ENCODE measurements around the gene SDHD. TPM values are rescaled to one million over a fixed set of nuclear protein-coding genes. Genes with fewer than 3 reads are reported as not detected.
A peak's percentile ranks its signal among the peaks of the same experiment; 100 is the strongest.

Gene SDHD
- total and polyA plus RNA-seq, 9 of the 15 experiments (the other 6 are each of a cell fraction or from before 2014, with no cell fraction given) = 150 to 1,225 (median 215) TPM

GRCh38 chr11:112097734-112098528 is 11.3 kb downstream of the SDHD start (continued):
- TF ChIP-seq ZNF407 (IDR thresholded peaks at IDR 0.05; ENCODE audit: low read depth) (no peak), GABPB2 (CRISPR knock-in tag; conservative IDR thresholded peaks at IDR 0.05) (no peak), C11orf30 (IDR thresholded peaks at IDR 0.05; ENCODE audit: low read depth) (no peak), ZNF174 (CRISPR knock-in tag; IDR thresholded peaks at IDR 0.05) (no peak), CHD2 (IDR thresholded peaks at IDR 0.05; ENCODE audit: low read depth, low read length) (no peak), GTF2F1 (IDR thresholded peaks at IDR 0.05; ENCODE audit: low read depth, low read length) (no peak), BRD4 (IDR thresholded peaks at IDR 0.05) (no peak), SIX5 (IDR thresholded peaks at IDR 0.05; ENCODE audit: borderline replicate concordance in 1 of 2, insufficient read depth in 1 of 2, low read depth in 1 of 2, low read length in 2 of 2) (no peak), ELF2 (CRISPR knock-in tag; IDR thresholded peaks at IDR 0.05) (no peak), PTTG1 (tag; IDR thresholded peaks at IDR 0.05; ENCODE audit: low read depth) (no peak), ZFX (CRISPR knock-in tag; IDR thresholded peaks at IDR 0.05) (no peak), XRCC4 (IDR thresholded peaks at IDR 0.05; ENCODE audit: extremely low read depth, insufficient read depth, insufficient read length) (no peak), GATA2 (CRISPR knock-in tag; IDR thresholded peaks at IDR 0.05) (no peak), MECOM (CRISPR knock-in tag; IDR thresholded peaks at IDR 0.05) (peak; percentile 61; the same call in 1 of the 2 replicates), ZBTB7A (IDR thresholded peaks at IDR 0.05; ENCODE audit: borderline replicate concordance, control insufficient read depth, low read depth, low read length) (no peak), SUPT5H (IDR thresholded peaks at IDR 0.05) (no peak), HES1 (IDR thresholded peaks at IDR 0.05; ENCODE audit: low read depth) (no peak), TEAD4 (IDR thresholded peaks at IDR 0.05; ENCODE audit: low read length) (0 out of 2 replicates have a peak, but pooled peaks have one; percentile 34), TEAD4 (CRISPR knock-in tag; IDR thresholded peaks at IDR 0.05; ENCODE audit: borderline replicate concordance) (no peak)
- TF ChIP-seq, protein P1, sequence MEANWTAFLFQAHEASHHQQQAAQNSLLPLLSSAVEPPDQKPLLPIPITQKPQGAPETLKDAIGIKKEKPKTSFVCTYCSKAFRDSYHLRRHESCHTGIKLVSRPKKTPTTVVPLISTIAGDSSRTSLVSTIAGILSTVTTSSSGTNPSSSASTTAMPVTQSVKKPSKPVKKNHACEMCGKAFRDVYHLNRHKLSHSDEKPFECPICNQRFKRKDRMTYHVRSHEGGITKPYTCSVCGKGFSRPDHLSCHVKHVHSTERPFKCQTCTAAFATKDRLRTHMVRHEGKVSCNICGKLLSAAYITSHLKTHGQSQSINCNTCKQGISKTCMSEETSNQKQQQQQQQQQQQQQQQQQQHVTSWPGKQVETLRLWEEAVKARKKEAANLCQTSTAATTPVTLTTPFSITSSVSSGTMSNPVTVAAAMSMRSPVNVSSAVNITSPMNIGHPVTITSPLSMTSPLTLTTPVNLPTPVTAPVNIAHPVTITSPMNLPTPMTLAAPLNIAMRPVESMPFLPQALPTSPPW (CRISPR knock-in tag; IDR thresholded peaks at IDR 0.05) = no peak

Measured in K562 (cell line).